H9 (cell line): ENCODE results near the gene SERPINA9. TPM values are rescaled to one million over a fixed set of nuclear protein-coding genes. Genes with fewer than 3 reads are reported as not detected.

Experiments
- DNase-seq: peaks from one replicate; pipeline ENCODE4 v3.0.0-alpha.2; 2017
- H2AFZ ChIP-seq: one replicate; pipeline ENCODE4 v1.6.1; 2013; ENCODE audit warnings: mild to moderate bottlenecking, low read length, control low read depth, moderate library complexity
- H2AK5ac ChIP-seq: 2 replicates; pipeline ENCODE4 v1.6.1; 2013; ENCODE audit warnings: low read length, control low read depth, mixed read lengths; ENCODE audit not compliant: insufficient read length
- H2BK120ac ChIP-seq: one replicate; pipeline ENCODE4 v1.6.1; 2013; ENCODE audit warnings: low read depth, mild to moderate bottlenecking, low read length, control low read depth, inconsistent platforms; ENCODE audit not compliant: poor library complexity, severe bottlenecking
- H2BK12ac ChIP-seq: 2 replicates; pipeline ENCODE4 v1.6.1; 2013; ENCODE audit warnings: low read length, control low read depth, mixed read lengths, low read depth; ENCODE audit not compliant: insufficient read length
- H2BK15ac ChIP-seq: 2 replicates; pipeline ENCODE4 v1.6.1; 2013; ENCODE audit warnings: low read depth, low read length, control low read depth
- H2BK20ac ChIP-seq: one replicate; pipeline ENCODE4 v1.6.1; 2013; ENCODE audit warnings: low read depth, mild to moderate bottlenecking, low read length, control low read depth, inconsistent platforms; ENCODE audit not compliant: poor library complexity, severe bottlenecking
- H2BK5ac ChIP-seq: 2 replicates; pipeline ENCODE4 v1.6.1; 2013; ENCODE audit warnings: low read length, control low read depth, mixed read lengths; ENCODE audit not compliant: insufficient read length
- H3K14ac ChIP-seq: 2 replicates; pipeline ENCODE4 v1.6.1; 2013; ENCODE audit warnings: low read length, control low read depth; ENCODE audit not compliant: insufficient read depth
- H3K18ac ChIP-seq: 2 replicates; pipeline ENCODE4 v1.6.1; 2013; ENCODE audit warnings: low read depth, mild to moderate bottlenecking, mixed read lengths, low read length, control low read depth; ENCODE audit not compliant: insufficient read length
- H3K23ac ChIP-seq: 2 replicates; pipeline ENCODE4 v1.6.1; 2013; ENCODE audit warnings: low read length, control low read depth, mixed read lengths, low read depth; ENCODE audit not compliant: insufficient read length
- H3K23me2 ChIP-seq: 2 replicates; pipeline ENCODE4 v1.6.1; 2013; ENCODE audit warnings: low read depth, mild to moderate bottlenecking, mixed read lengths, low read length, control low read depth; ENCODE audit not compliant: insufficient read length, poor library complexity, severe bottlenecking
- H3K27ac ChIP-seq: 2 replicates; pipeline ENCODE4 v1.5.1; 2013; ENCODE audit warnings: low read length, control low read depth, mixed read lengths, low read depth; ENCODE audit not compliant: insufficient read length
- H3K27me3 ChIP-seq: 2 replicates; pipeline ENCODE4 v1.6.1; 2013; ENCODE audit warnings: low read length, control low read depth, inconsistent platforms; ENCODE audit not compliant: insufficient read depth
- H3K4ac ChIP-seq: 2 replicates; pipeline ENCODE4 v1.6.1; 2013; ENCODE audit warnings: low read depth, mild to moderate bottlenecking, control low read depth, inconsistent platforms, low read length, moderate library complexity
- H3K4me1 ChIP-seq: 2 replicates; pipeline ENCODE4 v1.6.1; 2013; ENCODE audit warnings: low read length, control low read depth, inconsistent platforms; ENCODE audit not compliant: insufficient read depth
- H3K4me2 ChIP-seq: 2 replicates; pipeline ENCODE4 v1.6.1; 2013; ENCODE audit warnings: low read length, control low read depth, mixed read lengths; ENCODE audit not compliant: insufficient read length, insufficient read depth
- H3K56ac ChIP-seq: 2 replicates; pipeline ENCODE4 v1.6.1; 2013; ENCODE audit warnings: low read depth, mild to moderate bottlenecking, mixed read lengths, low read length, control low read depth; ENCODE audit not compliant: insufficient read length
- H3K79me1 ChIP-seq: 2 replicates; pipeline ENCODE4 v1.6.1; 2013; ENCODE audit warnings: low read depth, mild to moderate bottlenecking, moderate library complexity, low read length, control low read depth, inconsistent platforms; ENCODE audit not compliant: insufficient read depth, poor library complexity, severe bottlenecking
- H3K79me2 ChIP-seq: 2 replicates; pipeline ENCODE4 v1.6.1; 2013; ENCODE audit warnings: low read length, control low read depth, inconsistent platforms; ENCODE audit not compliant: insufficient read depth
- H3K9ac ChIP-seq: 2 replicates; pipeline ENCODE4 v1.6.1; 2013; ENCODE audit warnings: low read length, control low read depth, mixed read lengths; ENCODE audit not compliant: insufficient read length; ENCODE audit errors: extremely low read depth
- H3K9me3 ChIP-seq: one replicate; pipeline ENCODE4 v1.6.1; 2013; ENCODE audit warnings: low read depth, low read length, inconsistent platforms; ENCODE audit not compliant: control insufficient read depth
- H3T11ph ChIP-seq: one replicate; pipeline ENCODE4 v1.6.1; 2013; ENCODE audit warnings: mild to moderate bottlenecking, low read length, control low read depth, inconsistent platforms
- H4K20me1 ChIP-seq: one replicate; pipeline ENCODE4 v1.6.1; 2013; ENCODE audit not compliant: control insufficient read depth, insufficient read length, insufficient read depth
- H4K5ac ChIP-seq: 2 replicates; pipeline ENCODE4 v1.6.1; 2013; ENCODE audit warnings: low read depth, mild to moderate bottlenecking, mixed read lengths, low read length, control low read depth; ENCODE audit not compliant: insufficient read length
- H4K8ac ChIP-seq: replicated peaks from 2 replicates; pipeline ENCODE4 v1.6.1; 2013; ENCODE audit warnings: low read length, control low read depth, mixed read lengths, low read depth; ENCODE audit not compliant: insufficient read length
- H4K91ac ChIP-seq: 2 replicates; pipeline ENCODE4 v1.6.1; 2013; ENCODE audit warnings: low read depth, mild to moderate bottlenecking, moderate library complexity, mixed read lengths, low read length, control low read depth; ENCODE audit not compliant: insufficient read length
- H3K27ac Mint-ChIP-seq, 3 experiments: 2 replicates in 2 of 3; 3 replicates in 1 of 3; pipeline ENCODE4 v1.8.0; 2020 to 2021; ENCODE audit warnings: mixed read lengths in 3 of 3, mild to moderate bottlenecking in 1 of 3, moderate library complexity in 1 of 3
- H3K27me3 Mint-ChIP-seq: 2 replicates; pipeline ENCODE4 v1.8.0; 2021; ENCODE audit warnings: low read depth, mild to moderate bottlenecking, moderate library complexity, mixed read lengths
- H3K36me3 Mint-ChIP-seq, 3 experiments: 2 replicates in 2 of 3; 3 replicates in 1 of 3; pipeline ENCODE4 v1.8.0; 2020 to 2021; ENCODE audit warnings: low read depth in 3 of 3, mixed read lengths in 3 of 3; ENCODE audit not compliant: insufficient read depth in 1 of 3
- H3K4me1 Mint-ChIP-seq, 2 experiments: 2 replicates each; pipeline ENCODE4 v1.8.0; 2020; ENCODE audit warnings: mixed read lengths in 2 of 2
- H3K4me3 Mint-ChIP-seq, 2 experiments: 2 replicates in 1 of 2; 3 replicates in 1 of 2; pipeline ENCODE4 v1.8.0; 2020 to 2021; ENCODE audit warnings: mild to moderate bottlenecking in 2 of 2, mixed read lengths in 2 of 2, moderate library complexity in 1 of 2
- H3K9me3 Mint-ChIP-seq, 2 experiments: 2 replicates in 1 of 2; 3 replicates in 1 of 2; pipeline ENCODE4 v1.8.0; 2020; ENCODE audit warnings: mild to moderate bottlenecking in 2 of 2, mixed read lengths in 2 of 2, moderate library complexity in 1 of 2
- CTCF ChIP-seq: fragments of 200-600 bp; sonication (generic); conservative IDR thresholded peaks from 3 replicates; pipeline ENCODE4 v1.8.0; 2021; ENCODE audit warnings: antibody characterized with exemption, mild to moderate bottlenecking
- whole genome bisulfite sequencing: extraction: QIAGEN DNeasy Blood & Tissue Kit; methylation state at CpG from one replicate; pipeline ENCODE4 v1.1.7; 2013; ENCODE audit warnings: missing lambda C conversion rate, low lambda C conversion rate, mixed read lengths; ENCODE audit not compliant: insufficient read length; ENCODE audit errors: extremely low coverage; 5-methylcytosine and 5-hydroxymethylcytosine counted together
- total RNA-seq: library from RNA; stranded (reverse); gene quantifications from 2 replicates; pipeline ENCODE4 v1.2.1, GENCODE V29; 2021

SERPINA9 gene
- total RNA-seq, 1 experiment from 2014 or later: not detected

DNA sequence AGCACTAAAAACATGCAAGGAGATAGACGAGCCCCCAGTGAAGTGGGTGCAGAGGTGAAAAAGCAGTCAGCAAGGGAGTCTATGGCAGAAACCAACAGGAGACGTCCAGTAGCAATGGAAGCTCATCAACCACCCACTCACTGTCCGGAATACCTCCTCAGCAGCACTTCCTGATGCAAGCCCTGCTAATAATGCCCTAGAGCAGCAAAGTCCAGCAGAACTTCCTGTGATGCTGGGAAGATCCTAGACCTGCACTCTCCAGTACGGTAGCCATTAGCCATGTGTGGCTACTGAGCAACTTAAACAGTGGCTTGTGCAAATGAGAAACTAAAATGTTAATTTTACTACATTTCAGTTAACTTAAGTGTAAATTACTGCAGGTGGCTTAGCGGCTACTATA lies 11.0 kb downstream of the SERPINA9 start:
- Histone ChIP-seq H4K5ac (no peak overlapping the region), H4K91ac (no peak overlapping the region), H3K79me1 (no peaks in the 10 kb centered on the region), H4K8ac (no peak overlapping the region), H2BK120ac (no peak overlapping the region), H2BK12ac (no peak overlapping the region), H3K14ac (no peak overlapping the region), H3K9ac (no peak overlapping the region), H2BK5ac (no peak overlapping the region), H3K27me3 (no peaks in the 10 kb centered on the region), H3K4ac (no peak overlapping the region), H3K4me1 (no peaks in the 10 kb centered on the region), H2BK15ac (no peak overlapping the region), H4K20me1 (no peaks in the 10 kb centered on the region), H3K23me2 (no peaks in the 10 kb centered on the region), H3K79me2 (no peaks in the 10 kb centered on the region), H3K9me3 (no peaks in the 10 kb centered on the region), H3T11ph (no peak overlapping the region), H2AK5ac (no peak overlapping the region), H3K23ac (no peak overlapping the region), H2AFZ (no peak overlapping the region), H3K4me2 (no peak overlapping the region), H3K27ac (no peak overlapping the region), H2BK20ac (no peak overlapping the region), H3K18ac (no peak overlapping the region), H3K56ac (no peak overlapping the region)
- Mint-ChIP-seq H3K27ac (no peak overlapping the region), H3K36me3 (peaks cover 0 to 6% (median 0%) of the 10 kb centered on the region in 3 experiments; a peak in 2 of 7 replicates), H3K4me1 (peaks cover 4 to 6% of the 10 kb centered on the region in 2 experiments; a peak in 3 of 4 replicates), H3K27me3 (peaks cover 11% of the 10 kb centered on the region), H3K9me3 (peaks cover 14 to 15% of the 10 kb centered on the region in 2 experiments), H3K4me3 (no peak overlapping the region)
- WGBS: no CpG with 5 or more reads among the region's 5 CpGs
- TF ChIP-seq CTCF: no peak
- DNase-seq: peak; percentile 18
